HG03469 (cell line): ENCODE data around the gene PSG6.
"Not testable (repeated sequence)": the region's sequence is repeated elsewhere in the genome, so short reads cannot be mapped to it uniquely, and the experiment has no call there.

ENCODE experiments used
- ATAC-seq: cut with Tn5 transposase; IDR thresholded peaks from one replicate; pipeline ENCODE4 v1.9.1; 2021; ENCODE audit warnings: mild to moderate bottlenecking, moderate library complexity, moderate number of reproducible peaks; ENCODE audit not compliant: unreplicated experiment

The PSG6 gene

GRCh38 chr19:42917634-42918033 is at the start of gene PSG6:
TSS of gene PSG6 (minus strand) at chr19:42917894. CDS start at chr19:42917792, 102 bp downstream.
- not testable (repeated sequence) for ATAC-seq

GRCh38 chr19:42965176-42965575 is 47.5 kb upstream of the PSG6 start:
- no peak for ATAC-seq

- no peak for ATAC-seq
Measured at GRCh38 chr19:42961119-42961518, 43.4 kb upstream of the PSG6 start.

- not testable (repeated sequence) for ATAC-seq
Measured at GRCh38 chr19:42952126-42952525, 34.4 kb upstream of the PSG6 start.

GRCh38 chr19:42951476-42951875 is 33.8 kb upstream of the PSG6 start:
- not testable (repeated sequence) for ATAC-seq

- no peak for ATAC-seq
Measured at GRCh38 chr19:42942187-42942789, 24.6 kb upstream of the PSG6 start.

GRCh38 chr19:42937107-42937506 is 19.4 kb upstream of the PSG6 start, which contains the start of gene PSG7:
TSS of gene PSG7 (minus strand) at chr19:42937207. CDS start at chr19:42937076, 131 bp downstream.
- not testable (repeated sequence) for ATAC-seq

GRCh38 chr19:42934726-42935125 is 17.0 kb upstream of the PSG6 start:
- not testable (repeated sequence) for ATAC-seq

GRCh38 chr19:42934183-42934582 is 16.5 kb upstream of the PSG6 start:
- not testable (repeated sequence) for ATAC-seq

- ATAC-seq, result not testable (repeated sequence)
Measured at GRCh38 chr19:42933412-42933811, 15.7 kb upstream of the PSG6 start.

GRCh38 chr19:42932485-42933101 is 14.9 kb upstream of the PSG6 start:
- ATAC-seq, result not testable (repeated sequence)

GRCh38 chr19:42930214-42930613 is 12.5 kb upstream of the PSG6 start:
- ATAC-seq, result not testable (repeated sequence)

GRCh38 chr19:42928896-42929295 is 11.2 kb upstream of the PSG6 start:
- no peak for ATAC-seq

GRCh38 chr19:42926781-42927180 is 9.1 kb upstream of the PSG6 start:
- no peak for ATAC-seq

GRCh38 chr19:42923106-42923505 is 5.4 kb upstream of the PSG6 start:
- ATAC-seq, result not testable (repeated sequence)

- not testable (repeated sequence) for ATAC-seq
Measured at GRCh38 chr19:42920971-42921370, 3.3 kb upstream of the PSG6 start.

GRCh38 chr19:42919757-42920079 is 2.0 kb upstream of the PSG6 start:
- no peak for ATAC-seq

GRCh38 chr19:42919070-42919756 is 1.5 kb upstream of the PSG6 start:
- ATAC-seq, result not testable (repeated sequence)

- not testable (repeated sequence) for ATAC-seq
Measured at GRCh38 chr19:42918377-42919069, 829 bp upstream of the PSG6 start.

GRCh38 chr19:42916931-42917330 is 763 bp downstream of the PSG6 start:
- ATAC-seq, result not testable (repeated sequence)

- not testable (repeated sequence) for ATAC-seq
Measured at GRCh38 chr19:42913516-42913915, 4.2 kb downstream of the PSG6 start.
